WTC11 (cell line): ENCODE results near the gene HNRNPH3. TPM values are rescaled to one million over a fixed set of nuclear protein-coding genes. Genes with fewer than 3 reads are reported as not detected.

Experiments
- ATAC-seq: fragments of 200-7000 bp; cut with Tn5 transposase; 2 replicates; pipeline ENCODE4 v1.10.0; 2021; ENCODE audit warnings: mild to moderate bottlenecking, moderate library complexity
- CTCF ChIA-PET: fragments of 300-600 bp; sonication (Branson Sonifier 250); formaldehyde crosslinking; loops from one replicate; lab custom pipeline; 2021; ENCODE audit warnings: antibody characterized with exemption; lab: Charles Lee
- POLR2A ChIA-PET: fragments of 350-600 bp; sonication (Branson Sonifier 250); formaldehyde crosslinking; loops from one replicate; lab custom pipeline; 2021; ENCODE audit warnings: antibody characterized with exemption; lab: Charles Lee
- DNase-seq: peaks from one replicate; pipeline ENCODE4 v3.0.0; 2021; ENCODE audit warnings: low spot score
- H3K27ac Mint-ChIP-seq: 2 replicates; pipeline ENCODE4 v1.8.0; 2021; ENCODE audit warnings: mixed read lengths
- H3K27me3 Mint-ChIP-seq: 2 replicates; pipeline ENCODE4 v1.8.0; 2021; ENCODE audit warnings: low read depth, mild to moderate bottlenecking, moderate library complexity, mixed read lengths
- H3K36me3 Mint-ChIP-seq: 2 replicates; pipeline ENCODE4 v1.8.0; 2021; ENCODE audit warnings: mixed read lengths
- H3K4me1 Mint-ChIP-seq: 2 replicates; pipeline ENCODE4 v1.8.0; 2022; ENCODE audit warnings: mixed read lengths
- H3K4me3 Mint-ChIP-seq: 2 replicates; pipeline ENCODE4 v1.8.0; 2021; ENCODE audit warnings: mild to moderate bottlenecking, moderate library complexity, mixed read lengths
- H3K9me3 Mint-ChIP-seq: 2 replicates; pipeline ENCODE4 v1.8.0; 2021; ENCODE audit warnings: mixed read lengths
- AR ChIP-seq: fragments of 250-450 bp; sonication (Bioruptor Pico); IDR thresholded peaks from 2 replicates; pipeline ENCODE4 v1.9.0; 2021; ENCODE audit warnings: mild to moderate bottlenecking
- ATF2 ChIP-seq: sonication (generic); formaldehyde crosslinking; IDR thresholded peaks from 2 replicates; pipeline ENCODE4 v1.8.1; 2022; ENCODE audit warnings: low read depth, missing genetic modification reagents, borderline replicate concordance
- EMX1 ChIP-seq: fragments of 250-450 bp; sonication (Bioruptor Pico); IDR thresholded peaks from 2 replicates; pipeline ENCODE4 v1.8.0; 2021; ENCODE audit warnings: mild to moderate bottlenecking
- ESRRA ChIP-seq: sonication (generic); formaldehyde crosslinking; IDR thresholded peaks from 2 replicates; pipeline ENCODE4 v1.8.1; 2022; ENCODE audit warnings: mild to moderate bottlenecking, missing genetic modification reagents, borderline replicate concordance
- GABPB1 ChIP-seq: sonication (generic); formaldehyde crosslinking; IDR thresholded peaks from 2 replicates; pipeline ENCODE4 v1.8.1; 2023; ENCODE audit warnings: mild to moderate bottlenecking, missing genetic modification reagents
- GRHL2 ChIP-seq: fragments of 250-450 bp; sonication (Bioruptor Pico); IDR thresholded peaks from 2 replicates; pipeline ENCODE4 v1.8.0; 2022; ENCODE audit warnings: mild to moderate bottlenecking, moderate library complexity; ENCODE audit not compliant: insufficient replicate concordance, severe bottlenecking
- GTF2I ChIP-seq: fragments of 250-450 bp; sonication (Bioruptor Pico); conservative IDR thresholded peaks from 2 replicates; pipeline ENCODE4 v1.4.0; 2021; ENCODE audit warnings: mild to moderate bottlenecking
- IRF2 ChIP-seq: sonication (generic); formaldehyde crosslinking; IDR thresholded peaks from 2 replicates; pipeline ENCODE4 v1.8.0; 2022; ENCODE audit warnings: low read depth, missing genetic modification reagents, borderline replicate concordance
- MXD4 ChIP-seq: fragments of 250-450 bp; sonication (Bioruptor Pico); IDR thresholded peaks from 2 replicates; pipeline ENCODE4 v1.8.0; 2021; ENCODE audit warnings: mild to moderate bottlenecking, moderate library complexity, borderline replicate concordance
- MYBL2 ChIP-seq: sonication (generic); formaldehyde crosslinking; IDR thresholded peaks from 2 replicates; pipeline ENCODE4 v1.8.1; 2023; ENCODE audit warnings: mild to moderate bottlenecking, moderate library complexity, missing genetic modification reagents
- PRDM15 ChIP-seq: sonication (generic); formaldehyde crosslinking; IDR thresholded peaks from 2 replicates; pipeline ENCODE4 v1.8.0; 2022; ENCODE audit warnings: missing genetic modification reagents
- PRRX2 ChIP-seq: fragments of 250-450 bp; sonication (Bioruptor Pico); IDR thresholded peaks from 2 replicates; pipeline ENCODE4 v1.8.0; 2021; ENCODE audit warnings: mild to moderate bottlenecking
- RORB ChIP-seq: fragments of 250-450 bp; sonication (Bioruptor Pico); IDR thresholded peaks from 2 replicates; pipeline ENCODE4 v1.9.0; 2021; ENCODE audit warnings: mild to moderate bottlenecking
- SP1 ChIP-seq: sonication (generic); formaldehyde crosslinking; conservative IDR thresholded peaks from 2 replicates; pipeline ENCODE4 v1.8.1; 2022; ENCODE audit warnings: missing genetic modification reagents
- USF1 ChIP-seq: sonication (generic); formaldehyde crosslinking; IDR thresholded peaks from 2 replicates; pipeline ENCODE4 v1.8.0; 2022; ENCODE audit warnings: mild to moderate bottlenecking, missing genetic modification reagents
- ZNF121 ChIP-seq: sonication (generic); formaldehyde crosslinking; IDR thresholded peaks from 2 replicates; pipeline ENCODE4 v1.8.0; 2023; ENCODE audit warnings: missing genetic modification reagents
- ZNF263 ChIP-seq: sonication (generic); formaldehyde crosslinking; IDR thresholded peaks from 2 replicates; pipeline ENCODE4 v1.8.1; 2022; ENCODE audit warnings: low read depth, mild to moderate bottlenecking, moderate library complexity, missing genetic modification reagents
- ZNF317 ChIP-seq: sonication (generic); formaldehyde crosslinking; IDR thresholded peaks from 2 replicates; pipeline ENCODE4 v1.8.1; 2023; ENCODE audit warnings: low read depth, mild to moderate bottlenecking, moderate library complexity, missing genetic modification reagents, borderline replicate concordance
- total RNA-seq: library from RNA; stranded (reverse); gene quantifications from 3 replicates; pipeline ENCODE4 v1.2.3, GENCODE V29; 2021

HNRNPH3 gene
- total RNA-seq, 1 experiment from 2014 or later = 223 TPM

GRCh38 chr10:68359189-68359588 lies 27.3 kb downstream of the HNRNPH3 start (continued):
- TF ChIP-seq ATF2 (CRISPR knock-in tag) (no peak), IRF2 (CRISPR knock-in tag) (no peak)

GRCh38 chr10:68362590-68362989 lies 30.7 kb downstream of the HNRNPH3 start:
- no peaks in the 10 kb centered on the region for H3K27me3 Mint-ChIP-seq
- no peaks in the 10 kb centered on the region for H3K9me3 Mint-ChIP-seq
- ATAC-seq = no peak
- DNase-seq = no peak
- H3K36me3 Mint-ChIP-seq = peaks cover 3% of the 10 kb centered on the region; the same call in 1 of the 2 replicates
- H3K4me3 Mint-ChIP-seq = no peak overlapping the region
- H3K27ac Mint-ChIP-seq = no peak overlapping the region
- CTCF ChIA-PET = interaction anchor here (1.4 to 2.3 kb wide), 2 partner anchors 14 to 150 kb away, joined by 3 to 12 read pairs; no protein-coding TSS in a partner anchor
- H3K4me1 Mint-ChIP-seq = no peaks in the 10 kb centered on the region
- POLR2A ChIA-PET = no interaction called here
- TF ChIP-seq GRHL2 (CRISPR knock-in tag) = no peak
- TF ChIP-seq AR (CRISPR knock-in tag) = no peak
- no peak for TF ChIP-seq MYBL2 (CRISPR knock-in tag)

- H3K4me3 Mint-ChIP-seq = no peak overlapping the region
- CTCF ChIA-PET = interaction anchor here (1.4 kb wide), 1 partner anchor 152 kb away, joined by 3 read pairs; no protein-coding TSS in a partner anchor
Observed at GRCh38 chr10:68364101-68364886, 32.4 kb downstream of the HNRNPH3 start.

More at GRCh38 chr10:68364101-68364886, 32.4 kb downstream of the HNRNPH3 start:
- POLR2A ChIA-PET = no interaction called here
- H3K36me3 Mint-ChIP-seq = peaks cover 3% of the 10 kb centered on the region; the same call in 1 of the 2 replicates
- no peaks in the 10 kb centered on the region for H3K4me1 Mint-ChIP-seq
- no peaks in the 10 kb centered on the region for H3K27me3 Mint-ChIP-seq
- no peaks in the 10 kb centered on the region for H3K9me3 Mint-ChIP-seq
- no peak overlapping the region for H3K27ac Mint-ChIP-seq
- ATAC-seq (no peak), DNase-seq (no peak)
- TF ChIP-seq GTF2I (CRISPR knock-in tag) = no peak
- TF ChIP-seq PRRX2 (CRISPR knock-in tag) = no peak
- TF ChIP-seq MXD4 (CRISPR knock-in tag) = no peak
- no peak for TF ChIP-seq ESRRA
- TF ChIP-seq ZNF263 = no peak
- no peak for TF ChIP-seq GABPB1
- TF ChIP-seq SP1 (CRISPR knock-in tag) = no peak
- TF ChIP-seq EMX1 (CRISPR knock-in tag) = no peak
- TF ChIP-seq ZNF317 (CRISPR knock-in tag) = no peak
- TF ChIP-seq RORB = no peak
- TF ChIP-seq USF1 (CRISPR knock-in tag) = no peak
- TF ChIP-seq PRDM15 (CRISPR knock-in tag) = no peak
- no peak for TF ChIP-seq ZNF121 (CRISPR knock-in tag)
